ENCODE measurements around the gene KLHL2.
"Not testable (repeated sequence)": the region's sequence is repeated elsewhere in the genome, so short reads cannot be mapped to it uniquely, and the experiment has no call there.

DNA sequence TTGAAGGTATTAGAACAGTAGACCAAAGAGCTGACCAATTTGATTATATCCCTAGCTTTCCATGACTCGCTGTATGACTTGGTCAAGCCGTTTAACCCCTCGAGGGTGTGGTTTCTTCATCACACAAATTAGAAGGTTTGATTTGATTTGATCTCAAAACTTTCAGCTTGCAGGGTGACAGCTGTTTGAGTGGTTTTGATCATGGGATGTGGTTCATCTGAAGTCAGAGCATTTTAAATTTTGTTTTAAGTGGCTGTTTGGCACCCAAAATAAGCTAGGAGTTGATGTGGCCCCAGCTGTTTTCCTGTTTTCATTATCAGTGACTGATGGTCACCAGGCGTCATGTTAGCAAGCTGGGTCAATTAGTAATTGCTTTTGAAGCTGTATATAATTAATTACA, 52.4 kb downstream of the KLHL2 start:
- TF ChIP-seq, protein P1, sequence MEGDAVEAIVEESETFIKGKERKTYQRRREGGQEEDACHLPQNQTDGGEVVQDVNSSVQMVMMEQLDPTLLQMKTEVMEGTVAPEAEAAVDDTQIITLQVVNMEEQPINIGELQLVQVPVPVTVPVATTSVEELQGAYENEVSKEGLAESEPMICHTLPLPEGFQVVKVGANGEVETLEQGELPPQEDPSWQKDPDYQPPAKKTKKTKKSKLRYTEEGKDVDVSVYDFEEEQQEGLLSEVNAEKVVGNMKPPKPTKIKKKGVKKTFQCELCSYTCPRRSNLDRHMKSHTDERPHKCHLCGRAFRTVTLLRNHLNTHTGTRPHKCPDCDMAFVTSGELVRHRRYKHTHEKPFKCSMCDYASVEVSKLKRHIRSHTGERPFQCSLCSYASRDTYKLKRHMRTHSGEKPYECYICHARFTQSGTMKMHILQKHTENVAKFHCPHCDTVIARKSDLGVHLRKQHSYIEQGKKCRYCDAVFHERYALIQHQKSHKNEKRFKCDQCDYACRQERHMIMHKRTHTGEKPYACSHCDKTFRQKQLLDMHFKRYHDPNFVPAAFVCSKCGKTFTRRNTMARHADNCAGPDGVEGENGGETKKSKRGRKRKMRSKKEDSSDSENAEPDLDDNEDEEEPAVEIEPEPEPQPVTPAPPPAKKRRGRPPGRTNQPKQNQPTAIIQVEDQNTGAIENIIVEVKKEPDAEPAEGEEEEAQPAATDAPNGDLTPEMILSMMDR (IDR thresholded peaks at IDR 0.05): not testable (repeated sequence)
- not testable (repeated sequence) for TF ChIP-seq EZH2, EZH2phosphoT487 (IDR thresholded peaks at IDR 0.05)
